Stomach (tissue), 9 donors: ENCODE measurements around the gene PLPPR4. TPM values are rescaled to one million over a fixed set of nuclear protein-coding genes. Genes with fewer than 3 reads are reported as not detected.
"Not testable (repeated sequence)": the region's sequence is repeated elsewhere in the genome, so short reads cannot be mapped to it uniquely, and the experiment has no call there.

ENCODE experiments used
- DNase-seq, 2 donors: peaks; one replicate each; pipeline versions ENCODE4 v3.0.0 to v3.0.0-alpha.2; 2013 to 2019
- H3K27ac ChIP-seq, 5 donors: fragments of 200-600 bp in 4 of 5; sonication (generic) in 4 of 5; one replicate each; pipeline ENCODE4 v1.5.1; 2013 to 2019; ENCODE audit warnings: mild to moderate bottlenecking in 1 of 5, moderate library complexity in 1 of 5
- H3K27me3 ChIP-seq, 3 donors: fragments of 200-600 bp; sonication (generic); one replicate each; pipeline ENCODE4 v1.5.1; 2017 to 2019; ENCODE audit warnings: mixed run types in 1 of 3
- H3K36me3 ChIP-seq, 4 donors: fragments of 200-600 bp; sonication (generic); 1 replicate in 3 of 4; 2 replicates in 1 of 4; pipeline ENCODE4 v1.5.1; 2016 to 2019
- H3K4me1 ChIP-seq, 4 donors: fragments of 200-600 bp; sonication (generic); one replicate each; pipeline ENCODE4 v1.5.1; 2016 to 2019
- H3K4me3 ChIP-seq, 4 donors: fragments of 200-600 bp; sonication (generic) in 3 of 4; one replicate each; pipeline ENCODE4 v1.5.1; 2016 to 2019; ENCODE audit warnings: mild to moderate bottlenecking in 1 of 4
- H3K9me3 ChIP-seq, 4 donors: fragments of 200-600 bp; sonication (generic); one replicate each; pipeline ENCODE4 v1.5.1; 2016 to 2019
- EP300 ChIP-seq: sonication (generic); formaldehyde crosslinking; IDR thresholded peaks from one replicate; pipeline ENCODE4 v1.6.1; 2017; ENCODE audit warnings: antibody characterized with exemption
- POLR2A ChIP-seq, 4 donors: fragments of 450-650 bp; IDR thresholded peaks; one replicate each; pipeline ENCODE4 v1.6.1; 2016; ENCODE audit warnings: antibody characterized with exemption in 4 of 4, control low read depth in 2 of 4, mild to moderate bottlenecking in 1 of 4, moderate library complexity in 1 of 4
- POLR2AphosphoS5 ChIP-seq, 3 donors: sonication (generic); formaldehyde crosslinking; IDR thresholded peaks; one replicate each; pipeline ENCODE4 v1.6.1; 2016; ENCODE audit warnings: antibody characterized with exemption in 3 of 3
- WGBS, 5 donors: extraction: QIAGEN DNeasy Blood & Tissue Kit in 3 of 5; methylation state at CpG; one replicate each; pipeline versions ENCODE4 v1.1.5 to v1.1.7; 2013 to 2018; 5-methylcytosine and 5-hydroxymethylcytosine counted together
- intact Hi-C: fragments of 100-400 bp; cut with DNase I; formaldehyde crosslinking; loops from one replicate; pipeline ENCODE4 v1.15.1; 2023; ENCODE audit warnings: low total_unique reads
- polyA plus RNA-seq, 3 donors: library from polyadenylated mRNA; stranded (reverse); fragments of 200-250 nt; gene quantifications; one replicate each; pipeline ENCODE4 v1.2.3, GENCODE V29; 2013
- total RNA-seq, 5 donors: library from RNA; depleted of rRNA; stranded (reverse); fragments of >200 nt; gene quantifications; one replicate each; pipeline versions ENCODE4 v1.1.0 to v1.2.3, GENCODE V29; 2014 to 2016
- TF ChIP-seq, protein P1 (sequence below), 7 experiments: fragments of 450-650 bp in 4 of 7; fragments of 200-600 bp in 3 of 7; sonication (generic) in 3 of 7; IDR thresholded peaks; one replicate each; pipeline ENCODE4 v1.5.1; 2016 to 2019; ENCODE audit warnings: antibody characterized with exemption in 7 of 7, control low read depth in 2 of 7, mild to moderate bottlenecking in 1 of 7
- donor health status: healthy with polysubstance abuse.
- donor health status: Bipolar disorder and iron deficiency.
- donor health status: healthy.

The PLPPR4 gene
- total and polyA plus RNA-seq, 8 donors: 0.33 to 3.1 (median 0.58) TPM; not detected in 5

- DNase-seq: no peak
- WGBS, 5 donors: 85 to 100% (median 93%) methylated on average over 1 of the region's 1 CpG
- Histone ChIP-seq H3K27ac (no peak overlapping the region), H3K36me3 (no peaks in the 10 kb centered on the region), H3K4me3 (no peak overlapping the region), H3K9me3 (peaks cover 0 to 7% (median 3%) of the 10 kb centered on the region in 4 donors), H3K4me1 (no peaks in the 10 kb centered on the region), H3K27me3 (no peaks in the 10 kb centered on the region)
- intact Hi-C loops: no loop called here
- TF ChIP-seq, protein P1, sequence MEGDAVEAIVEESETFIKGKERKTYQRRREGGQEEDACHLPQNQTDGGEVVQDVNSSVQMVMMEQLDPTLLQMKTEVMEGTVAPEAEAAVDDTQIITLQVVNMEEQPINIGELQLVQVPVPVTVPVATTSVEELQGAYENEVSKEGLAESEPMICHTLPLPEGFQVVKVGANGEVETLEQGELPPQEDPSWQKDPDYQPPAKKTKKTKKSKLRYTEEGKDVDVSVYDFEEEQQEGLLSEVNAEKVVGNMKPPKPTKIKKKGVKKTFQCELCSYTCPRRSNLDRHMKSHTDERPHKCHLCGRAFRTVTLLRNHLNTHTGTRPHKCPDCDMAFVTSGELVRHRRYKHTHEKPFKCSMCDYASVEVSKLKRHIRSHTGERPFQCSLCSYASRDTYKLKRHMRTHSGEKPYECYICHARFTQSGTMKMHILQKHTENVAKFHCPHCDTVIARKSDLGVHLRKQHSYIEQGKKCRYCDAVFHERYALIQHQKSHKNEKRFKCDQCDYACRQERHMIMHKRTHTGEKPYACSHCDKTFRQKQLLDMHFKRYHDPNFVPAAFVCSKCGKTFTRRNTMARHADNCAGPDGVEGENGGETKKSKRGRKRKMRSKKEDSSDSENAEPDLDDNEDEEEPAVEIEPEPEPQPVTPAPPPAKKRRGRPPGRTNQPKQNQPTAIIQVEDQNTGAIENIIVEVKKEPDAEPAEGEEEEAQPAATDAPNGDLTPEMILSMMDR (IDR thresholded peaks at IDR 0.05): no peak
- no peak for TF ChIP-seq POLR2A (IDR thresholded peaks at IDR 0.05)
- TF ChIP-seq POLR2AphosphoS5 (IDR thresholded peaks at IDR 0.05): no peak
- TF ChIP-seq EP300: no peak
Observed at GRCh38 chr1:99251308-99251707, 13.0 kb upstream of the PLPPR4 start.

DNA sequence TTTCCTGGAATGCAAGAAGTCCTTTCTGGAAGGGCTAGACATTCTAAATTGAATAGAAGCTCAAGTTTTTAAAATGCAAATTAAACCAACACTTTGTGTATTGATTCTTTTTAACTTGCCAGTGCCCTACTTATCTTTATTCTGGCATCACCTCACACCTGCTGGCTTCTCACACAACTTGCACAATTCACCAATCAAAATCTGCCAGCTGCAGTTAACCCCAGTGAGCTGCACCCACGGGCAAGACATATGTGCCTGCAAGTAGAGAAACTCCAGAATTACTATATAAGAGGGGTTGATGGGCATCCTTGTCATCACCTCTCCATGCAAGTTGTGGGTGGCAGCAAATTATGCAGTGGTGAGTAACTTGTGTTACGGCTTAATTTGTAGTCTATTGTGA is 11.7 kb upstream of the PLPPR4 start:
- no peak overlapping the region for H3K4me3 ChIP-seq
- H3K27ac ChIP-seq: no peak overlapping the region
- H3K27me3 ChIP-seq: no peaks in the 10 kb centered on the region
- no peaks in the 10 kb centered on the region for H3K4me1 ChIP-seq
- DNase-seq: no peak
- WGBS, 5 donors: 63 to 67% (median 64%) methylated on average over 2 of the region's 2 CpGs
- H3K36me3 ChIP-seq: no peaks in the 10 kb centered on the region
- no peaks in the 10 kb centered on the region for H3K9me3 ChIP-seq
- TF ChIP-seq, protein P1 (IDR thresholded peaks at IDR 0.05): no peak
- no peak for TF ChIP-seq EP300
- TF ChIP-seq POLR2A (IDR thresholded peaks at IDR 0.05): no peak
- TF ChIP-seq POLR2AphosphoS5 (IDR thresholded peaks at IDR 0.05): no peak
- intact Hi-C loops: no loop called here

DNA sequence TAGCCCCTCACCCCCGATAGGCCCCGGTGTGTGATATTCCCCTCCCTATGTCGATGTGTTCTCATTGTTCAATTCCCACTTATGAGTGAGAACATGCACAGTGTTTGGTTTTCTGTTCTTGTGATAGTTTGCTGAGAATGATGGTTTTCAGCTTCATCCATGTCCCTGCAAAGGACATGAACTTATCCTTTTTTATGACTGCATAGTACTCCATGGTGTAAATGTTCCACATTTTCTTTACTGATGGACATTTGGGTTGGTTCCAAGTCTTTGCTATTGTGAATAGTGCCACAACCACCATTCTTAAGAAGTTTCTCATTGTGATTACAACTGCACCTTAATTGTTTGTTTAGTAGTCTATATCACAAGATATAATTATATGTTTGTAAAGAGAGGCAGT is 3.9 kb upstream of the PLPPR4 start:
- H3K36me3 ChIP-seq, intact Hi-C loops, H3K27ac ChIP-seq, DNase-seq, H3K9me3 ChIP-seq, H3K4me3 ChIP-seq: not testable (repeated sequence)
- Histone ChIP-seq H3K4me1 (peaks cover 0 to 14% (median 10%) of the 10 kb centered on the region in 4 donors), H3K27me3 (peaks cover 0 to 30% (median 10%) of the 10 kb centered on the region in 3 donors)
- 81 to 100% (median 96%) methylated on average over 3 of the region's 3 CpGs for WGBS, 5 donors

- peak overlapping the region in 1 of 4 donors; percentile 47 for H3K4me3 ChIP-seq
- peaks cover 0 to 33% (median 10%) of the 10 kb centered on the region in 3 donors for H3K27me3 ChIP-seq
- WGBS, 5 donors: 58 to 63% (median 60%) methylated on average over 3 of the region's 3 CpGs
- intact Hi-C loops: no loop called here
- DNase-seq: no peak
- H3K27ac ChIP-seq: no peak overlapping the region
- H3K4me1 ChIP-seq: peaks cover 0 to 14% (median 10%) of the 10 kb centered on the region in 4 donors
- H3K36me3 ChIP-seq: no peaks in the 10 kb centered on the region
- TF ChIP-seq POLR2A (IDR thresholded peaks at IDR 0.05) (no peak), POLR2AphosphoS5 (IDR thresholded peaks at IDR 0.05) (no peak), EP300 (no peak)
- TF ChIP-seq, protein P1 (IDR thresholded peaks at IDR 0.05): no peak
- H3K9me3 ChIP-seq: no peaks in the 10 kb centered on the region
Observed at GRCh38 chr1:99265124-99265523, 832 bp downstream of the PLPPR4 start.

DNA sequence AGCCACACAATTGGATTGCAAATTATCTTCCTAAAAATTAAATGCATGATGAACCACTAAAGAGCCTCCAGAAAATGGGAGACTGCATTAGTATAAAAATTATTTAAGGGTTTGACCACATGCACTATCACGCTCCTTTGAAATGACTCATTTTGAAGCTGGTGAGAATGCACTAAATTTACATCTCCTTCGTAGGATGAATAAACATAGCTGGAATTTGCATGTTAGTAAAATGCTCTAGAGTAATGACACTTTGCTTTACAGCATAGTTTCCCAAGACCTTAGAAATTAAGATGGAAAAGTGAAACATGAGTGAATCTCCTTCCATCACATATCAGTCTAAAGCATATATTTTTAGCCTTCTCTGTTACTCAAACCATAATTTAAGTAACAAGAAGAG is 2.4 kb downstream of the PLPPR4 start:
- intact Hi-C loops: no loop called here
- Histone ChIP-seq H3K4me1 (peaks cover 0 to 14% (median 10%) of the 10 kb centered on the region in 4 donors), H3K9me3 (no peaks in the 10 kb centered on the region), H3K4me3 (no peak overlapping the region), H3K27ac (no peak overlapping the region), H3K27me3 (peaks cover 0 to 33% (median 10%) of the 10 kb centered on the region in 3 donors), H3K36me3 (no peaks in the 10 kb centered on the region)
- TF ChIP-seq, protein P1 (IDR thresholded peaks at IDR 0.05): no peak
- TF ChIP-seq EP300 (no peak), POLR2AphosphoS5 (IDR thresholded peaks at IDR 0.05) (no peak)
- DNase-seq: no peak
- WGBS, 5 donors: 57 to 75% (median 66%) methylated on average over 2 of the region's 2 CpGs
